Measurements from ENCODE around the gene DAP.
"Not testable (repeated sequence)": the region's sequence is repeated elsewhere in the genome, so short reads cannot be mapped to it uniquely, and the experiment has no call there.

Gene DAP

GRCh38 chr5:10648806-10649665, 112.0 kb downstream of the DAP start:
- no peak for DNase-seq

DNA sequence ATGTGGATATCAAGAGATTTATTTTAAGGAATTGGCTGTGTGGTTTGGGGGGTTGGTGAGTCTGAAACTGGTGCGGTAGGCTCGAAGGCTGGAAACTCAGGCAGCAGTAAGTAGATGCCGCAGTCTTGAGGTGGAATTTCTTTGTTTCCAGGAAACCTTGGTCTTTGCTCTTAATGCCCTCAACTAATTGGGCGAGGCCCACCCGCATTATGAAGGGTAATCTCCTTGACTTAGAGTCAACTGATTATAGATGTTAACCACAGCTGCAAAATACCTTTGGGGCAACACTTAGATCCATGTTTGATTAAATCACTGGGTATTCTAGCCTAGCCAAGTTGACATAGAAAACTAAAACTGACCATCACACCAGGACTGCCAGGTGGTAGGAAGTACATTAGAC, 113.4 kb downstream of the DAP start:
- DNase-seq, result no peak

DNA sequence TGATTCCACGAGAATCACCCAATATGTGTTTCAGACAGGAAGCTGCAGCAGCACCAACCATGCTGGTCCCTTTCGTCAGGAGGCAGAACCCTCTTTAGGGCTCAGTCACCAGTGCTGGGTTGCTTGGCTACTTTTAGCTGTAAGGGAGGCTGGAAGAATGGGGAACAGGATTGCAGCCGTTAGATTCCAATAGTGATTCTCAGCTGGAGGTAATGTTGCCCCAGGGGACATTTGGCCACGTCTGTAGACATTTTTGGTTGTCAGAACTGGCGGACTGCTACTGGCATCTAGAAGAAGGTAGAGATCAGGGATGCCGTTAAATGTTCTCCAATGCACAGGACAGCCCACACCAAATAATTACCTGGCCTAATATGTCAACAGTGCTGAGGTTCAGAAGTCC, 115.4 kb downstream of the DAP start:
- DNase-seq, result no peak

DNA sequence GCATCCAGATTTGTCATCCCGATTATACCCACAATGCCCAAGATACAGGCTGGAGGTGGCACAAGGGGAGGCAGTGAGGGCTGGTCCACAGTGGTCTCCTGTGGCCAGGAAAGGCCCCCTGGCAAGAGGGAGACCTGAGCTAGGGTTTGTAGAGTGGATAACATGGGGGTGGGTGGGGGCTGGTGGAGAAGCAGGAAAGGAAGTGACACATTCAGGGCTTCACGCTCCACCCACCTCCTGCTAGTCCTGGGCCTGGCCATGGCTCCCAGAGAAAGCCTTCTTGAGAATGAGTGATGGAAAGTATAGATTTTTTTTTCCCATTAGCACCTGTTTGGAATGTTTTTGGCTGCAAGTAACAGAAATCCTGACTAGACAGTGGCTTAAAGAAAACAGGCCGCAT, 115.9 kb downstream of the DAP start:
- no peak for DNase-seq

DNA sequence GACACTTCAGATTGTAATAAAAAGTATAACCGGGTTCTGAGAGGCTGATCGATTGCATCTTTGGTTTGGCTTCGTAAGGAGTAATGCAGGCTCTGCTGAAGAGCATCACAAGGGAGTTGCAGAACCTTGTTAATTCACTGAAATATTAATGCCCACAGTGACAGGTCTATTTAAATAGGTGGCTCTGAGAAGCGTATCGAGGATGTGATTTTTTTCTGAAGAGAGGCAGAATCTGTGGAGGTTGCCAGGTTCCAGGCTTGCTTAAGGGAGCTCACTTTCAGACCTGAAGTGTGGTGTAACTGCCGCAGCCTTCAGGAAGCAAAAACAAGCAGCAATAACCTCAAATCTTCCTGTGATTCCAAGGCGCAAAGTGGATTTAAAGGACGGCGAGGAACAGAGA, 116.8 kb downstream of the DAP start:
- no peak for DNase-seq

DNA sequence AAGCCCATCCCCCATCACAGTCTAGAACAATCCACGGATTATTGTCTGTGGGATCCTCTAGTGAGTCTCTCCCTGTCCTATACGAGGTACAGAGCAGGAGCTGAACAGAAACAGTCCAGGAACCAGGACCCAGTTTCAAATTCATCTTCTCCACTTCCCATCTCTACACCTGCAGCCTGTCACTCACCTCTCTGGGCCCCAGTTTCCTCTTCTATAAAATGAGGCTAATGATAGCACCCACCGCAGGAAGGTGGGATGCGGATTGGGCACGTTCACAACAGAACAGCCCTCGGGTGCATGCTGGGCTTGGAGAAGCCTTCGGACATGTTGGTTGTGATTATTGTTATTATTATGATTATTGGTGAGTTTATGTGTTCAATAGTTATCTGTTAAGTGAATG, 118.7 kb downstream of the DAP start:
- DNase-seq, result no peak

DNA sequence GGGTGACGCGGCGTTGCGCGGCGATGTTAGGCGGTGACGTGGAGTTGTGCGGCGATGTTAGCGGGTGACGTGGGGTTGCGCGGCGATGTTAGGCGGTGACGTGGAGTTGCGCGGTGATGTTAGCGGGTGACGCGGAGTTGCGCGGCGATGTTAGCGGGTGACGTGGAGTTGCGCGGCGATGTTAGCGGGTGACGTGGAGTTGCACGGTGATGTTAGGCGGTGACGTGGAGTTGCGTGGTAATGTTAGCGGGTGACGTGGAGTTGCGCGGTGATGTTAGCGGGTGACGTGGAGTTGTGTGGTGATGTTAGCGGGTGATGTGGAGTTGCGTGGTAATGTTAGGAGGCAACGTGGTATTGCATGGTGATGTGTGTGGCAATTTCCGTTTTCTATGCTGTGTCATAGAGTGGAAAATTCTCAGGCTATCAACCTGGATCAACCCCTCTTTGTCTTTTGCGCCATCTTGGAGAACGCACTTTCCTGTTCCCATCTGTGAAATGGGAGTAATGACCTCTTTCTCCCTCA, 121.1 kb downstream of the DAP start:
- no peak for DNase-seq

GRCh38 chr5:10638723-10639122, 122.3 kb downstream of the DAP start:
- not testable (repeated sequence) for DNase-seq

DNA sequence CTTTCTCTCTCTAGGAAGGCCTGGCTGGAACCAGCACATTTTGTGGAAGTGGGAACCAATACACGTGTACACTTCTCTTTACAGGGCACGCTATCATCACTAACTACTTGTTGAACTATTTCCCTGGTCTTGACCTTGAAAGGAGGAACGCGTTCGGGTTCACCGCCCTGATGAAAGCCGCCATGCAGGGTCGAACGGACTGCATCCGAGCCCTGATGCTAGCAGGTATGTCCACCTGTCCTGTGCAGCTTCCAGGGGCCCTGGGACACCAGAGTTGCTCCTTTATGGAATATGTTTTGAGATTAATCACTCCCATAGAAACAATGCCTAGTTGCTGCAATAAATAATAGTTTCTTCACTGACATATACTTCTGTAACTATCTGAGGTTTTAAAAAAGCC, 123.1 kb downstream of the DAP start:
- DNase-seq, result no peak

- no peak for DNase-seq
These were observed 124.5 kb downstream of the DAP start for GRCh38 chr5:10636363-10637142.

GRCh38 chr5:10635867-10636350, 125.1 kb downstream of the DAP start:
- DNase-seq, result no peak

DNA sequence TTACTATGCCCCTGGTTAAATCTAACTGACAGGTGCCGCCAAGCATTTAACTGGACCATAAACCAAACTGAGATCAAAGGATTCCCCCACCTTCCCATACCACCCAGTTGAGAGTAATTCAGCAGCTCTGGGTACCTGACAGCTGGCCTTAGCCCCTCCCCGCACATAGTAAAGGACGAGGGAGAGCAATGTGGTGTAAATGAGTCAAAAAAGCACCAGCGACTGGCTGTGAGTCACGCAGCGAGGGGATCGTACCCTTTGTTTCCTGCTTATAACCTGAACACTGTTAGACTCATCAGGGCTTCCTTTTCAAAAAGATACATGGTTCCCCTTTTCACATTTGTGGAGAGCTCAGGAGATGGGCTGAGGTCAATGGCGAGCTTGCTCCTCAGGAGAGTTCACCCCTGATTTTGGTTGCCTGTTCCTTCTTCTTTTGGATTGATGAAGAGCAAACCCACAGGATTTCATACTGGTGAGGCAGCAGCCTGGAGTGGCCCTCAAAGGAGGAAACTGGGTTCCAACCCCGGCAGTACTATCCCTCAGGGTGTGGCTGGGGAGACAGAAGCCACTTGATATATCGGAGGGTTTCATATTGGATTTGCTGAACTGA, 125.7 kb downstream of the DAP start:
- no peak for DNase-seq

DNA sequence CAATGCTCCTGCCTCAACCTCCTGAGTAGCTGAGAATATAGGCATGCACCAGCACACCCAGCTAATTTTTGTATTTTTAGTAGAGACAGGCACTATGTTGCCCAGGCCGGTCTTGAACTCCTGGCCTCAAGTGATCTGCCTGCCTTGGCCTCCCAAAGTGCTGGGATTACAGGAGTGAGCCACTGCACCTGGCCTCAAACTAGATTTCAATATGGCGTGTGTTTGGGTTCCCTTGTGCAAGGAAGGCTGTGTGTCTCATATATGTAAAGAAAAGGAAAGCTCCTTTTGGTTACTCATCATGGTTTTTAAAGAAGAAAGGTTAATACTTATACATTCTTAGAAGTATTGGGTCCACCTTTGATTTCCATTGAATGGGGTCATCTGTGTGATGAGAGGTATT, 126.5 kb downstream of the DAP start:
- no peak for DNase-seq

- DNase-seq, result no peak
These were observed 127.0 kb downstream of the DAP start for GRCh38 chr5:10634050-10634449.

DNA sequence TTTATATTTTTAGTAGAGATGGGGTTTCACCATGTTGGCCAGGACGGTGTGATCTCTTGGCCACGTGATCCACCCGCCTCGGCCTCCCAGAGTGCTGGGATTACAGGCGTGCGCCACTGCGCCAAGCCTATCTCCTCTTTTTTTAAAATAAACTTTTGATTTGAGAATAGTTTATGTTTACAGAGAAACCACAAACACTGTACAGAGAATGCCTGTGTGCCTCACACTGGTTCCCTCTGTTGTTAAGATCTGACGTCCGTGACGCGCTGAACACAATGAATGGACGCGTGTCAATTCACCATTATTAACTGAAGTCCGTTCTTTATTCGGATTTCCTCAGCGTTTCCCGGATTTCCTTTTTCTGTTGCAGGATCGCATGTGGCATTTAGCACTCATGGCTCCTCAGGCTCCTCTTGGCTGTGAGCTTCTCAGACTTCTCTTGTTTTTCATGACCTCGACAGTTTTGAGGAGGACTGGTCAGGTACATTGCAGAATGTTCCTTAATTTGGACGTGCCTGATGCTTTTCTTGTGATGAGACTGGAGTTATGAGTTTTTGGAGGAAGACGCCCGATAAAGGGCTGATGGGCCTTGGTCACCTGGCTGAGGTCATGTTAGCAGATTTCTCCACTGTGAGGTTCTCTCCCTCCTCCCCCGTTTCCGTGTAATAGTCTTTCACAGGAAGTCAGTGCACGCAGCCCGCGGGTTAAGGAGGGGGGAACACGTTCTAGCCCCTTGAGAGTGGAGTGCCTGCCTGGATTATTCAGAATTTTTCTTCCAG, 127.6 kb downstream of the DAP start:
- DNase-seq, result no peak

DNA sequence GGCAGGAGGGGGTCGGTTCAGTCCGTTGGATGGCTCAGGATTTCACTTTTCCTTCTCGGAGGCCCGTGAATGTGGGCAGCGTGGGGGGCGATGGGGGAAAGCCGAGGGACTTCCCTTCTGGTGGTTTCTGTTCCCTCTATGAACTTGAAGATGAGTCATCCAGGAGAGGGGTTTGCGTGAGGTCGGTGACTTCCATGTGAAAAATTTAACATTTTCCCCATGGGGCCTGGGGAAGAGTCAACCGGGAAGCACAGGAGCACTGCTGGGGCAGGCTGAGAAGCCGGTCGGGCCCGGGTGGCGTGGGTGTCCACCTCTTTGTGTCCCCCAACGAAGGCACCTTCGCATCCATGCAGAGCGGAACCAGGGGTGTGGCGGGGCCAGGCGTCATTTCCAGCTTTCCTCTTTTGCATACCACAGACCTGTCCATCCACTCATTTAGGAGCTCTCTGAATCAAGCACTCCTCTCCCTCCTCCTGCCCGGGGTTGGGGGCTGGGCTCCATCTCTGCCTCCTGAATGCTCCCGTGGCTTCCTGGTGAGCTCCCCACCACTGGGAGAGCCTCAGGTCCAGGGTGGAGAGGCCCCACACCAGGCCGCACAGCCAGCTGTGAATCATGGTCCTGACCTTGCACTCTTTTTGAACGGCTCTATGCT, 128.8 kb downstream of the DAP start:
- no peak for DNase-seq

- DNase-seq, result no peak
These were observed 129.6 kb downstream of the DAP start for GRCh38 chr5:10631316-10631996.

DNA sequence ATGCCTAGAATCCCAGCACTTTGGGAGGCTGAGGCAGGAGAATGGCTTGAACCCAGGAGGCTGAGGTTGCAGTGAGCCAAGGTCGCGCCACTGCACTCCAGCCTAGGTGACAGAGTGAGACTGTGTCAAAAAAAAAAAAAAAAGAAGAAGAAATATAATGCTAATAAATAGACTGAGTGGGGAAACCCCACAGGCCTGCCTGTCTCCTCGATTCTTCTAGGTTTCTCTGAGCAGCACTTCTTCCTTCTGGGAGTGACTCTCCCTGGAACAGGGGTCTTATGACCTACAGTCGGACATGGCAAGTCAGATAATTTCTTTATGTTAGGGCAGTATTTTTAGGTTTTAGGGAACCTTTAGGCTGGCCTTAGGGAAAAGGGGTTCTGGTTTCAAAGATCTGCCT, 130.3 kb downstream of the DAP start:
- not testable (repeated sequence) for DNase-seq

GRCh38 chr5:10630126-10630525, 130.9 kb downstream of the DAP start:
- DNase-seq, result no peak

DNA sequence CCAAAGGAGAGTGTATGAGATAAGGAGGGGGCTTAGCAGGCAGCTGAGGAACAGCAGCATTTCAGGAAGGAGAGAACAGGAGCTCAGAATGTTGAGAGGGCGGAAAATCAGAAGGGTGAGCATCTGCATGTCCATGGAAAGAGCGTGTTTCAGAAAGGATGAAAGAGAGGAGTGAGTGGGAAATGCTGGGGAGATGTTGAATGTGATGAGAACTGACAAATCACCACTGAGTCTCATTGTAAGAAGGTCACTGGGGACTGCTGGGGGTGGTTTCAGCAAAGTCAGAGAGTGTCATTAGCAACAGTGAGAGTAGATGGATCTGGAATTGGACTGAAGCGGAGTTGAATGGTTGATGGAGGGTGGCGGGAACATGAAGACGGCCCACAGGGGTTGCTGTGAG, 131.4 kb downstream of the DAP start:
- DNase-seq, result no peak

All from T-helper 9 cell (primary cell).